RWPE2 (cell line): Measurements from ENCODE around the gene ZKSCAN5.
"Not testable (repeated sequence)": the region's sequence is repeated elsewhere in the genome, so short reads cannot be mapped to it uniquely, and the experiment has no call there.

Experiments used
- ATAC-seq: fragments of 200-7000 bp; cut with Tn5 transposase; 3 replicates; pipeline ENCODE4 v1.9.1; 2021; ENCODE audit warnings: low read depth
- DNase-seq: peaks from one replicate; pipeline ENCODE4 v3.0.0-alpha.2; 2020; ENCODE audit warnings: low spot score
- H3K27ac ChIP-seq: fragments of 450-650 bp; 2 replicates; pipeline ENCODE4 v1.5.1; 2017; ENCODE audit warnings: mild to moderate bottlenecking; ENCODE audit not compliant: poor library complexity, severe bottlenecking
- H3K27me3 ChIP-seq: fragments of 250-450 bp; sonication (Bioruptor Pico); 2 replicates; pipeline ENCODE4 v1.5.1; 2021; ENCODE audit warnings: mild to moderate bottlenecking, moderate library complexity; ENCODE audit not compliant: insufficient read depth, poor library complexity, severe bottlenecking
- H3K36me3 ChIP-seq: fragments of 250-450 bp; sonication (Bioruptor Pico); 2 replicates; pipeline ENCODE4 v1.5.1; 2020; ENCODE audit warnings: low read depth, mild to moderate bottlenecking, moderate library complexity
- H3K4me1 ChIP-seq: fragments of 250-450 bp; sonication (Bioruptor Pico); 2 replicates; pipeline ENCODE4 v1.5.1; 2021; ENCODE audit warnings: mild to moderate bottlenecking, moderate library complexity; ENCODE audit not compliant: insufficient read depth, poor library complexity, severe bottlenecking
- H3K4me3 ChIP-seq: fragments of 250-450 bp; sonication (Bioruptor Pico); 2 replicates; pipeline ENCODE4 v1.5.1; 2021; ENCODE audit warnings: mild to moderate bottlenecking, moderate library complexity; ENCODE audit not compliant: severe bottlenecking
- H3K9me3 ChIP-seq: fragments of 250-450 bp; sonication (Bioruptor Pico); 2 replicates; pipeline ENCODE4 v1.5.1; 2021; ENCODE audit warnings: mild to moderate bottlenecking, moderate library complexity; ENCODE audit not compliant: severe bottlenecking
- TF ChIP-seq, protein P1 (sequence below): fragments of 450-650 bp; IDR thresholded peaks from one replicate; pipeline ENCODE4 v1.5.1; 2017; ENCODE audit warnings: mild to moderate bottlenecking, moderate library complexity; ENCODE audit not compliant: poor library complexity, severe bottlenecking

The ZKSCAN5 gene

DNA sequence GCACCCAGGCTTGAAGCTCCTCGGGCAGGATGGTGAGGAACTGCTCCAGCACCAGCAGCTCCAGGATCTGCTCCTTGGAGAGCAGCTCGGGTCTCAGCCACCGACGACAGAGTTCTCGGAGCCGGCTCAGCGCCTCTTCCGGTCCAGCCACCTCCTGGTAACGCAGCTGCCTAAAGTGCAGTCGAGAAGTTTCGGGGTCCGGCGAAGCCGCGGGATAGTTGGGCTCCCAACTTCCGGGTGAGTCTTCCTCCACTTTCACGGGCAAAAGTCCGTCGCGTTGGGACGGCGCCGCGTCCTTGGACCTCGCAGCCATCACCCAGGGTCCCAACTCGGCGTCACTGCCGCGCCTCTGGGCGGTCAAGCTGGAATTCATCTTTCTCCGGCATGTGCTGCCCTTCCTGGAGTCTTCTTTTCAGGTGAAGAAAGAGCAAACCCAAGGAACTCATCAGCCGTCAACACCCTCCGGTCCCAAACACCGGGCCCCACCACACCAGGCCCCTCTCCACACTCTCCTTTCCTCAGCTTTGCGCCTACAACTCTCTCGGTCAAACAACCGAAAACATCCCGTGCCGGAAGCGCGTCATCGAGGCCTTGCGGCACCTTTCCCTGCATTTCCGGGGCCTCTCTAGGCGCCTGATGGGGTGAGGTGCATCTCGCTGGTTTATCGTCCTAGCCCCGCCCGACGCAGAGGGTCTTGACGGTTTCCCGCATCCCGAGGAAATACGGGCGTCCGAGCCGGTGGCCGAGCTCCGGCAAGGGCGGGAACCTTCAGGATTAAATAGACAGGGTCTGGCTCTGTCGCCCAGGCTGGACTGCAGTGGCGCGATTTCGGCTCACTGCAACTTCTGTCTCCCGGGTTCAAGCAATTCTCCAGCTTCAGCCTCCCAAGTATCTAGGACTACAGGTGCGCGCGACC is 4.5 kb upstream of the ZKSCAN5 start, which contains the start of gene ZNF394:
Gene ZNF394 (minus strand): TSS at position 561 of the 916 bp plus-strand sequence. CDS start 188 bp downstream, at position 373.
- H3K4me1 ChIP-seq = no peaks in the 10 kb centered on the region
- ATAC-seq = peak; percentile 57
- H3K36me3 ChIP-seq = peaks cover 35% of the 10 kb centered on the region
- peak within 1 kb of the TSS; percentile 78 for H3K4me3 ChIP-seq
- no peaks in the 10 kb centered on the region for H3K27me3 ChIP-seq
- peaks cover under 1% of the 10 kb centered on the region for H3K9me3 ChIP-seq
- DNase-seq = peak; percentile 92
- H3K27ac ChIP-seq = peak within 1 kb of the TSS; percentile 69
- TF ChIP-seq, protein P1, sequence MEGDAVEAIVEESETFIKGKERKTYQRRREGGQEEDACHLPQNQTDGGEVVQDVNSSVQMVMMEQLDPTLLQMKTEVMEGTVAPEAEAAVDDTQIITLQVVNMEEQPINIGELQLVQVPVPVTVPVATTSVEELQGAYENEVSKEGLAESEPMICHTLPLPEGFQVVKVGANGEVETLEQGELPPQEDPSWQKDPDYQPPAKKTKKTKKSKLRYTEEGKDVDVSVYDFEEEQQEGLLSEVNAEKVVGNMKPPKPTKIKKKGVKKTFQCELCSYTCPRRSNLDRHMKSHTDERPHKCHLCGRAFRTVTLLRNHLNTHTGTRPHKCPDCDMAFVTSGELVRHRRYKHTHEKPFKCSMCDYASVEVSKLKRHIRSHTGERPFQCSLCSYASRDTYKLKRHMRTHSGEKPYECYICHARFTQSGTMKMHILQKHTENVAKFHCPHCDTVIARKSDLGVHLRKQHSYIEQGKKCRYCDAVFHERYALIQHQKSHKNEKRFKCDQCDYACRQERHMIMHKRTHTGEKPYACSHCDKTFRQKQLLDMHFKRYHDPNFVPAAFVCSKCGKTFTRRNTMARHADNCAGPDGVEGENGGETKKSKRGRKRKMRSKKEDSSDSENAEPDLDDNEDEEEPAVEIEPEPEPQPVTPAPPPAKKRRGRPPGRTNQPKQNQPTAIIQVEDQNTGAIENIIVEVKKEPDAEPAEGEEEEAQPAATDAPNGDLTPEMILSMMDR = no peak

DNA sequence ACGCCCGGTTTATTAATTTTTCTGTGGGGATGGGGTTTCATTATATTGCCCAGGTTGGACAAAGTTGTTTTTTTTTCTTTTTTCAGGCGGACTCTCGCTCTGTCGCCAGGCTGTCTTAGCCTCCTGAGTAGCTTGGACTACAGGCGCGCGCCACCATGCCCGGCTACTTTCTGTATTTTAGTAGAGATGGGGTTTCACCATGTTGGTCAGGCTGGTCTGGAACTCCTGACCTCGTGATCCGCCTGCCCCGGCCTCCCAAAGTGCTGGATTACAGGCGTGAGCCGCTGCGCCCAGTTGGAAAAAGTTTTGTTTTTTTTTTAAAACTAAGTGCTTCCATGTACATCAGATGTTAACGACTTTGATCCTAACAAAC is 3.8 kb upstream of the ZKSCAN5 start:
- Histone ChIP-seq H3K27ac (peak overlapping the region; percentile 69), H3K36me3 (peaks cover 29% of the 10 kb centered on the region), H3K4me3 (peak overlapping the region; percentile 78), H3K9me3 (no peaks in the 10 kb centered on the region), H3K4me1 (no peaks in the 10 kb centered on the region), H3K27me3 (no peaks in the 10 kb centered on the region)
- ATAC-seq (no peak), DNase-seq (no peak)
- TF ChIP-seq, protein P1 = no peak

DNA sequence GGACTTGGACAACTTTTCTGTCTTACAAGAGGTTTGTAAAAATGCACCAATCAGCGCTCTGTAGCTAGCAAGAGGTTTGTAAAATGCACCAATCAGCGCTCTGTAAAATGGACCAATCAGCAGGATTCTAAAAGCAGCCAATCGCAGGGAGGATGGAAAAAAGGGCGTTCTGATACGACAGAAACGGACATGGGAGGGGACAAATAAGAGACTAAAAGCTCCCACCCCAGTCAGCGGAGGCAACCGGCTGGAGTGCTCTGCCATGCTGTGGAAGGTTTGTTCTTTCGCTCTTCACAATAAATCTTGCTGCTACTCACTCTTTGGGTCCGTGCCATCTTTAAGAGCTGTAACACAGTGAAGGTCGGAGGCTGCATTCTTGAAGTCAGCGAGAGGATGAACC is 3.2 kb upstream of the ZKSCAN5 start:
- H3K4me1 ChIP-seq, H3K27ac ChIP-seq, H3K9me3 ChIP-seq, H3K27me3 ChIP-seq, H3K4me3 ChIP-seq, DNase-seq, ATAC-seq: not testable (repeated sequence)
- peaks cover 23% of the 10 kb centered on the region for H3K36me3 ChIP-seq

DNA sequence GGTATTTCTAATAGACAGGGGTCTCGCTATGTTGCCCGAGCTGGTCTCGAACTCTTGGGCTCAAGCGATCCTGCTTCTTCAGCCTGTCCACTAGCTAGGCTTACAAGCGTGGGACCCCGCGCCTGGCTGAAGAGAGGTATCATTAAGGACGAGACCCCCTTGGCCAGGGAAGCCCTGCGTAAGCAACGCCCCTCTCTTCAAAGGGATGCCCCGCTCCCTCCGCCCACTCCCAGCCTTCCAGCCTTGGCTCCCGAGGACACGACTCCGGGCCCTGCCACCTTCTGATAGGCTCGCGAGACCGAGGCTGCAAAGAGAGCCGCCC is 220 bp upstream of the ZKSCAN5 start:
- DNase-seq = no peak

DNA sequence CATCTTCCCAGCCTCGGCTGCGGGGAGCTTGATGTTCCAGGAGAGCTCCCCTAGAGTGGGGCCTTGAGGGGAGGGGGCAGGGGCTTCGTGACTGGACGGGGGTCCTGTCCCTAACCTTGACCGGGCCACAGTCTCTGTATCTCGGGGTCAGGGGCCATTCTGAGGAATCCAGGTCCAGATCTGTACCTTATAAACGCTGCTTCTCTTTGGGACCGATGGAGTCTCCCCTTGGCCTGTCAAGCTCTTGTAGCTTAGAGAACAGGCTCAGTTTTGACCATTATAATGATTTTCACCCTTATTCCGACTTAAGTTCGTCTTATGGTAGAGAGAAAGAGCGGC is 831 bp downstream of the ZKSCAN5 start:
- Histone ChIP-seq H3K4me1 (peaks cover 5% of the 10 kb centered on the region), H3K9me3 (no peaks in the 10 kb centered on the region), H3K27me3 (no peaks in the 10 kb centered on the region), H3K27ac (peak overlapping the region; percentile 66), H3K4me3 (peak overlapping the region; percentile 52), H3K36me3 (peaks cover 13% of the 10 kb centered on the region)
- DNase-seq (no peak), ATAC-seq (no peak)
- TF ChIP-seq, protein P1 = no peak

More for the DNA sequence above, 220 bp upstream of the ZKSCAN5 start:
- H3K36me3 ChIP-seq = peaks cover 13% of the 10 kb centered on the region
- TF ChIP-seq, protein P1 = no peak
- ATAC-seq = peak; percentile 87
- H3K4me3 ChIP-seq = peak overlapping the region; percentile 52
- H3K27ac ChIP-seq = peak overlapping the region; percentile 66
- H3K9me3 ChIP-seq = no peaks in the 10 kb centered on the region
- H3K27me3 ChIP-seq = no peaks in the 10 kb centered on the region
- peaks cover 5% of the 10 kb centered on the region for H3K4me1 ChIP-seq
